AG04450 (cell line): ENCODE results near the gene TMEM125. TPM values are rescaled to one million over a fixed set of nuclear protein-coding genes. Genes with fewer than 3 reads are reported as not detected.

Source experiments
- CTCF ChIA-PET: fragments of 300-600, 350-600 bp; formaldehyde crosslinking; extraction: SDS; loops from one replicate; lab custom pipeline; 2022; ENCODE audit warnings: antibody characterized with exemption, inconsistent platforms; lab: Charles Lee
- POLR2A ChIA-PET: fragments of 350-600 bp; formaldehyde crosslinking; extraction: SDS; loops from one replicate; lab custom pipeline; 2021; ENCODE audit warnings: antibody characterized with exemption, inconsistent platforms; lab: Yijun Ruan, JAX
- DNase-seq: peaks from one replicate; pipeline ENCODE4 v3.0.0-alpha.2; 2011; ENCODE audit warnings: low read depth, low spot score
- H3K27ac ChIP-seq: one replicate; pipeline ENCODE4 v1.5.1; 2012; ENCODE audit warnings: low read depth, low read length, control low read depth
- H3K27me3 ChIP-seq: one replicate; pipeline ENCODE4 v1.6.0; 2012; ENCODE audit warnings: low read length; ENCODE audit not compliant: control insufficient read depth, insufficient read depth
- H3K4me3 ChIP-seq: 2 replicates; pipeline ENCODE4 v1.5.1; 2011; ENCODE audit warnings: mild to moderate bottlenecking, low read depth, low read length, control low read depth
- H3K9me3 ChIP-seq: 2 replicates; pipeline ENCODE4 v1.5.1; 2012; ENCODE audit warnings: low read length; ENCODE audit not compliant: control insufficient read depth, insufficient read depth
- polyA plus RNA-seq: library from polyadenylated mRNA; depleted of rRNA; stranded (reverse); fragments of >200 nt; gene quantifications from 2 replicates; pipeline ENCODE4 v1.2.3, GENCODE V29; 2011
- TF ChIP-seq, protein P1 (sequence below): IDR thresholded peaks from 2 replicates; pipeline ENCODE4 v1.5.1; 2011; ENCODE audit warnings: low read depth, low read length, control low read depth, inconsistent platforms

Gene TMEM125
- polyA plus RNA-seq, 1 experiment = not detected

DNA sequence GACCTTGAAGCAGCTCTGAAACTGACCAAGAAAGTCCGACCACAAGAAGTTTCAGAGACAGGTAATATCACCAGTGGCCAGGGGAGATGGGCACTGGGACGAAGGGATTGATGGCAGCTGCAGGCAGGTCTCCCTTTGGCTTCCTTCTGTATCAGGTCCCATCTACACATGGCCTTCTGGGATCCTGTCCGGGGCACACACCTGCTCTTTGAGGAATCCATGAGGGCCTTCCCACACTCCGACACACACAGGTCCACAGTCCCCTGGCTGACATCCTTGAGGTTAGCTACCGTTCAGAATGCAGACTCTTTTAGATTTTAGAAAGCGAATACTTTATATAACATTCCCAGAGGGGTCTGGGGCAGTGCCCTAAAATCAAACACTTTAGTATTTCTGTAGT is 26.5 kb upstream of the TMEM125 start:
- Histone ChIP-seq H3K27me3 (no peaks in the 10 kb centered on the region), H3K9me3 (peaks cover 19% of the 10 kb centered on the region; the same call in 1 of the 2 replicates), H3K4me3 (no peak overlapping the region), H3K27ac (no peak overlapping the region)
- ChIA-PET CTCF (interaction anchor here (1.8 to 3.2 kb wide), 2 partner anchors 16 to 171 kb away, joined by 8 to 16 read pairs; no protein-coding TSS in a partner anchor), POLR2A (no interaction called here)
- no peak for DNase-seq
- TF ChIP-seq, protein P1, sequence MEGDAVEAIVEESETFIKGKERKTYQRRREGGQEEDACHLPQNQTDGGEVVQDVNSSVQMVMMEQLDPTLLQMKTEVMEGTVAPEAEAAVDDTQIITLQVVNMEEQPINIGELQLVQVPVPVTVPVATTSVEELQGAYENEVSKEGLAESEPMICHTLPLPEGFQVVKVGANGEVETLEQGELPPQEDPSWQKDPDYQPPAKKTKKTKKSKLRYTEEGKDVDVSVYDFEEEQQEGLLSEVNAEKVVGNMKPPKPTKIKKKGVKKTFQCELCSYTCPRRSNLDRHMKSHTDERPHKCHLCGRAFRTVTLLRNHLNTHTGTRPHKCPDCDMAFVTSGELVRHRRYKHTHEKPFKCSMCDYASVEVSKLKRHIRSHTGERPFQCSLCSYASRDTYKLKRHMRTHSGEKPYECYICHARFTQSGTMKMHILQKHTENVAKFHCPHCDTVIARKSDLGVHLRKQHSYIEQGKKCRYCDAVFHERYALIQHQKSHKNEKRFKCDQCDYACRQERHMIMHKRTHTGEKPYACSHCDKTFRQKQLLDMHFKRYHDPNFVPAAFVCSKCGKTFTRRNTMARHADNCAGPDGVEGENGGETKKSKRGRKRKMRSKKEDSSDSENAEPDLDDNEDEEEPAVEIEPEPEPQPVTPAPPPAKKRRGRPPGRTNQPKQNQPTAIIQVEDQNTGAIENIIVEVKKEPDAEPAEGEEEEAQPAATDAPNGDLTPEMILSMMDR = no peak

DNA sequence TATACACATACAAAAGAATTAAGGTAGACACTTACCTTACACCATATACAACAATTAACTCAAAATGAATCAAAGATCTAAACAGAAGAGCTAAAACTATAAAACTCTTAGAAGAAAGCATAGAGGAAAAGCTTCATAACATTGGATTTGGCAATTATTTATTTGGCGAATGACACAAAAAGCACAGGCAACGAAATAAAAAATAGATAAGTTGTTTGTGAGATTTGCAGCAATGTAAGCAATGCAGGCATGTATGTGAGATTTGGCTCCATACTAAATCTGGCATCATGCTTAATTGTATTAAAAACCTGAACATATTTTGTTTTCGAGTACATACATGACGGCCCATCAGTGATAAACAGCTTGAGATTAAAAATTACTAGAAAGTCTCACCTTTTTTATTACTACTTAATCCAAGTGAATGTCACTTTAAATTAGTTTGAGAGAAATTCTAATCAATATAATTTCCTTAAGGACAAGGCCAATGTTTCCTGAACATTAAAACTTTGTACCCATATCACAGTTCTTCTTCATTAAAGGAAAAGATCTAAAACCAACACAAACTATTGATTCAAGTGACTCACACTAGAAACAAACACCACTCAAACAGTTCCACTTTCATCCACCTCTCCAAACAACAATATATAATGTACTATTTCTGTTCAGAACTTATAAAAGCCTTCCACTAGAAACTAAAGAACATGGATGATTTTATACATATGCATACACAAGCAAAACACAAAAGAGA is 23.1 kb upstream of the TMEM125 start:
- Histone ChIP-seq H3K27ac (no peak overlapping the region), H3K4me3 (no peak overlapping the region), H3K27me3 (no peaks in the 10 kb centered on the region), H3K9me3 (peaks cover 15% of the 10 kb centered on the region; the same call in 1 of the 2 replicates)
- CTCF ChIA-PET = interaction anchor here (1.0 kb wide), 1 partner anchor 168 kb away, joined by 3 read pairs; no protein-coding TSS in a partner anchor
- POLR2A ChIA-PET = no interaction called here
- no peak for DNase-seq
- TF ChIP-seq, protein P1 = no peak

DNA sequence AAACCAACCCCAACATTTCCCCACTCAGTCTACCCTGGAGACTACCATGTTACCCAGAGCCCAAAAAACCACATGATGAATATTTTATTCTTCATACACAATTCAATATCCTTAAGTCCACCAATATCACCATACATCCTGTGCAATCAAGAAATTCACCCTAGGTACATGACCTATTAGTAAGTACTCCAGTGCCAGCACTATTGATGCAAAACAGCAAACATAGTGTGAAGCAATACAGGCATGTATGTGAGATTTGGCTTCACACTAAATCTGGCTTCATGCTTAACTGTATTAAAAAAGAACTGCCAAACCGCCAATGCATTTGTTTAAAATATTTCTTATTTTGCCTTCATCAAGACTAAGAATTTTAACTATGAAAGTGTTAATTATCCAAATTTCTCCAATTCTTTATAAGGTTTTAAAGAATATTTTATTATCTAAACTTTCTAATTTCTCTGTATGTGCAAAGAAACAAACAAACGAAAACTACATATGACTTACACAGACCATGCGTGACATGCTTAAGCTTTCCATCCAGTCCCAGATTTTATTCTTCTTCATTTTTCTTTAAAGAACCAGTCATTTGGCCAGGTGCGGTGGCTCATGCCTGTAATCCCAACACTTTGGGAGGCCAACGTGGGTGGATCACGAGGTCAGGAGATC is 22.4 kb upstream of the TMEM125 start:
- Histone ChIP-seq H3K4me3 (no peak overlapping the region), H3K27me3 (no peaks in the 10 kb centered on the region), H3K27ac (no peak overlapping the region), H3K9me3 (peaks cover 11% of the 10 kb centered on the region; the same call in 1 of the 2 replicates)
- CTCF ChIA-PET = no interaction called here
- POLR2A ChIA-PET = no interaction called here
- TF ChIP-seq, protein P1 = no peak
- DNase-seq = no peak

DNA sequence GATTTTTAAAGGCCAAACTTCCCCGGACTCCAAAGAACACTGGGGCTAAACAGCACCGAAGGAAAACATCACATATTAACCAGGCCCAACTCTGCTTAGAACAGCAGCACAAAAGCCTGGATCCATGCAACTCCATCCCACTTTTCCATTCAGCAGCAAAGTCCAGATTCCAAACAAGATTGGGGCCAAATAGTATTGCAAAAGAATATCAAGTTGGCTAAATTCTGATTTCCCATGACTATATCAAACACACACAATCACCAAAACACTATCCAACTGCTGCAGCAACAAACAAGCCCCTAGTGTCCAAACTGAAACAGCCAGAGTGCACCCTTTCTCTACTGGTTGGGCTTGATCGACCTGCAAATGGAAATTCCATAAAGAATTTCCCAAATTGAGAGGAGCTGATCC is 19.4 kb upstream of the TMEM125 start:
- TF ChIP-seq, protein P1 = no peak
- CTCF ChIA-PET = no interaction called here
- no peak overlapping the region for H3K27ac ChIP-seq
- POLR2A ChIA-PET = no interaction called here
- peaks cover 8% of the 10 kb centered on the region; the same call in 1 of the 2 replicates for H3K9me3 ChIP-seq
- no peak overlapping the region for H3K4me3 ChIP-seq
- H3K27me3 ChIP-seq = peaks cover 4% of the 10 kb centered on the region
- DNase-seq = no peak

DNA sequence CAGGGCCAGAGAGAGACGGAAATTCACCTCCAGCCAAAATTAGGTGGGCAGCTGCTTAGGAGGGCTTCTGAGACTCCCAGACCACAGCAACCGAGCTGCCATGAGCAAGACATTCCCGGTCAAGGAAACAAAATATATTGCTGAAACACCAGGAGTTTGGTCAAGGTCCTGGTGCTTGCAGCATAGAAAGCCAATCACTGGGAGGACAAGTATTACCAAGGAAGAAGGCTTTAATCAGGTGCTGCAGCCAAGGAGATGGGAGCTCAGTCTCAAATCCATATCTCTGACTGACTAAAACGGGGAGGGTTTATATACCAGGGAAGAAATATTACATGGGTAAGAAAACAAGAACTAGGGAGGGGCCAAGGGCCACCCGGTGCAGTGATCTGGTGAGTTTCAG is 18.8 kb upstream of the TMEM125 start:
- Histone ChIP-seq H3K9me3 (peaks cover 8% of the 10 kb centered on the region; the same call in 1 of the 2 replicates), H3K27ac (no peak overlapping the region), H3K27me3 (peaks cover 7% of the 10 kb centered on the region), H3K4me3 (no peak overlapping the region)
- DNase-seq = no peak
- ChIA-PET CTCF (no interaction called here), POLR2A (no interaction called here)
- TF ChIP-seq, protein P1 = no peak
